ENCODE measurements around the gene NLN.
A peak's percentile ranks its signal among the peaks of the same experiment; 100 is the strongest.
"Not testable (repeated sequence)": the region's sequence is repeated elsewhere in the genome, so short reads cannot be mapped to it uniquely, and the experiment has no call there.

Gene NLN

GRCh38 chr5:65769539-65769938 is 47.5 kb downstream of the NLN start:
- DNase-seq (ENCODE audit: insufficient read length, low spot score) = peak; percentile 62

GRCh38 chr5:65771266-65771665 is 49.3 kb downstream of the NLN start:
- DNase-seq (ENCODE audit: insufficient read length, low spot score) (no peak), FAIRE-seq (no peak)

More at GRCh38 chr5:65769539-65769938, 47.5 kb downstream of the NLN start:
- FAIRE-seq = no peak

- not testable (repeated sequence) for FAIRE-seq; DNase-seq (ENCODE audit: insufficient read length, low spot score)
Measured at GRCh38 chr5:65772963-65773362, 51.0 kb downstream of the NLN start.

- FAIRE-seq (no peak), DNase-seq (ENCODE audit: insufficient read length, low spot score) (peak; percentile 41)
Measured at GRCh38 chr5:65774346-65774745, 52.3 kb downstream of the NLN start.

- FAIRE-seq (no peak), DNase-seq (ENCODE audit: insufficient read length, low spot score) (no peak)
Measured at GRCh38 chr5:65775476-65775875, 53.5 kb downstream of the NLN start.

GRCh38 chr5:65776441-65777141 is 54.6 kb downstream of the NLN start:
- DNase-seq (ENCODE audit: insufficient read length, low spot score) = no peak
- FAIRE-seq = no peak

GRCh38 chr5:65778126-65778525 is 56.1 kb downstream of the NLN start:
- DNase-seq (ENCODE audit: insufficient read length, low spot score) (no peak), FAIRE-seq (no peak)

- DNase-seq (ENCODE audit: insufficient read length, low spot score) (no peak), FAIRE-seq (no peak)
Measured at GRCh38 chr5:65779643-65780042, 57.6 kb downstream of the NLN start.

- not testable (repeated sequence) for DNase-seq (ENCODE audit: insufficient read length, low spot score); FAIRE-seq
Measured at GRCh38 chr5:65788296-65788695, 66.3 kb downstream of the NLN start.

DNA sequence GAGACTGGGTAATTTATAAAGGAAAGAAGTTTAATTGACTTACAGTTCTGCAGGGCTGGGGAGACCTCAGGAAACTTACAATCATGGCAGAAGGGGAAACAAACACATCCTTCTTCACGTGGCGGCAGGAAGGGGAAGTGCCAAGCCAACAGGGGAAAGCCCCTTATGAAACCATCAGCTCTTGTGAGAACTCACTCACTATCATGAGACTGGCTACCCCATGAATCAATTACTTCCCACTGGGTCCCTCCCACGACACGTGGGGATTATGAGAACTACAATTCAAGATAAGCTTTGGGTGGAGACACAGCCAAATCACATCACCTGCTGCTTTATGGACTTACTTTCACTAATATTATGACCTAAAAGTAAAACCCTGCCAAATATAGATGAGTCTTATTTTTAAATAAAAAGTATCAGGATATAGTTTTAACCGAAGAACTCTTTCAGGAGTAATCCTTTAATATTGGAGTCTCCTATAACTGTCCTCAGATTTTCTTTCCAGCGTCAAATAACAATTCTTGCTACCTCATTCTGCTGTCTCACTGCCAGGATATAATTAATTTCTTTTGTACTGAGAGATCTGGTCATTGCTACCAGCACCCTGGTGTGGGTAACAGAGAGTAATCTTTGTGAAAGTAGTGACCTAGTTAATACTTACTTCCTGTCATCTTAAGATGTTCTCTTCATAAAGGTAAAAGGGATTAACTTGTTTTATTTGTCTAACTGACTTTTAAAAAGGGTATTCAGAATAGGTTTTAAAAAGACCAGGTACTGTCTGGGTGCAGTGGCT is 68.6 kb downstream of the NLN start:
- DNase-seq (ENCODE audit: insufficient read length, low spot score) (no peak), FAIRE-seq (no peak)

- FAIRE-seq (peak; percentile 51), DNase-seq (ENCODE audit: insufficient read length, low spot score) (no peak)
Measured at GRCh38 chr5:65791712-65792673, 70.0 kb downstream of the NLN start.

DNA sequence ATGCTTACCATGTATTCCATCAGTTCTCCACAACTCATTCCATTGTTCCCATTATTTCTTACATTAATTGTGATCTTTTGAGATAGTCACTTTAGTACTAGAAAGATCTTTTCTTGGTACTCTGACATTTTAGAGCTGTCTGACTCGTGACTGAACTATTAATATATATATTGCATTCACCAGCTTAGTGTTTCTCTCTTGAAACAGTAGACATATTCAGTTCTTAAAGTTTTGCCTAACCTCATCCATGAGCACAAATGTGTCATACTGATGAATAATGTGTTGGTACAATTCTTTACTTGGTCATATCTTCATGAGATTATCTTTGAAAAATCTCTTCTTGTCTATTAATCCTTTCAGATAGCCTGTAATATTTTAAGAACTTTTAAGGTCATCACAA is 74.3 kb downstream of the NLN start:
- no peak for DNase-seq (ENCODE audit: insufficient read length, low spot score)
- FAIRE-seq = no peak

- peak; percentile 23 for FAIRE-seq
- no peak for DNase-seq (ENCODE audit: insufficient read length, low spot score)
Measured at GRCh38 chr5:65796751-65797316, 74.8 kb downstream of the NLN start.

GRCh38 chr5:65797481-65797880 is 75.5 kb downstream of the NLN start:
- no peak for FAIRE-seq
- no peak for DNase-seq (ENCODE audit: insufficient read length, low spot score)

DNA sequence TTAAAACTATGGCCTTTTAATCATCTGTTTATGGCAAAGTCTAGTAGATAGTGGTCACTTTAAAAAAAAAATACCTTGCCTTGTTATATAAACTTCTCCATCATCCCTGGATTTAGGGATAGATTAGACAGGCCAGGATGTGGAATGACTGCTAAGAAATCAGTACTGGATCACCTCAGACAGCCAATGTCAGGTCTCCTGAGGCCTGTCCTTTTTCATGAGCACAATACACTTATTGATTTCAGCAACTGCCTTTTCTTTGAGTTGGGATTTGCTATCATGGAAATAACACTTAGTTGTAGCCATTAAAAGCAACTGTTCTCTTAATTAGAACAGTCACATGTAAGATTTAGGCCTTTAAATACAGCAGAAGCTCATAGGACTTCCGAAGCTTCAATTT is 77.9 kb downstream of the NLN start:
- no peak for FAIRE-seq
- no peak for DNase-seq (ENCODE audit: insufficient read length, low spot score)

DNA sequence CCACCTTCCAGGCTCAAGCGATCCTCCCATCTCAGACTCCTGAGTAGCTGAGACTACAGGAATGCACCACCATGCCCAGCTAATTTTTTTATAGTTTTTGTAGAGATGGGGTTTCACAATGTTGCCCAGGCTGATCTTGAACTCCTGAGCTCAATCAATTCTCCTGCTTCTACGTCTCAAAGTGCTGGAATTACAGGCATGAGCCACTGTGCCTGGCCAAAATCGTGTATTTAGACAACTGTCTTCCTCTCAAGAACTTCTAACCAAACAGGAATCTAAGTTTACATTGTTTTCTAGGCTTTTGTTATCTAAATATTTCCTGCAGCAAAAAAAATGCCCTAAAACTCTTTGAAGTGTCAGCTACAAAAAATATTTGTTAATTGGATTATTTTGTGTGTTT is 78.8 kb downstream of the NLN start:
- DNase-seq (ENCODE audit: insufficient read length, low spot score) = no peak
- no peak for FAIRE-seq

- DNase-seq (ENCODE audit: insufficient read length, low spot score) (no peak), FAIRE-seq (no peak)
Measured at GRCh38 chr5:65801352-65801783, 79.4 kb downstream of the NLN start.

GRCh38 chr5:65802080-65802479 is 80.1 kb downstream of the NLN start:
- no peak for FAIRE-seq
- no peak for DNase-seq (ENCODE audit: insufficient read length, low spot score)

- FAIRE-seq (no peak), DNase-seq (ENCODE audit: insufficient read length, low spot score) (no peak)
Measured at GRCh38 chr5:65802820-65803219, 80.8 kb downstream of the NLN start.

- no peak for FAIRE-seq
- DNase-seq (ENCODE audit: insufficient read length, low spot score) = no peak
Measured at GRCh38 chr5:65803699-65804391, 81.8 kb downstream of the NLN start.
